Measurements from ENCODE around the gene TTLL13. TPM values are rescaled to one million over a fixed set of nuclear protein-coding genes. Genes with fewer than 3 reads are reported as not detected.

The TTLL13 gene
- total and polyA plus RNA-seq, 2 of the 8 experiments (the other 6 are each of a cell fraction or from before 2014, with no cell fraction given) = 0.03 TPM; not detected in 1

- no peak for TF ChIP-seq GABPA (IDR thresholded peaks at IDR 0.05; ENCODE audit: borderline replicate concordance, insufficient read depth, low read length)
- no peak for TF ChIP-seq SIRT6 (IDR thresholded peaks at IDR 0.05; ENCODE audit: low read length)
- no peak for TF ChIP-seq TBP (IDR thresholded peaks at IDR 0.05; ENCODE audit: low read depth, low read length)
- TF ChIP-seq TAF1 (IDR thresholded peaks at IDR 0.05; ENCODE audit: low read depth, low read length) = peak; percentile 28; the same call in 1 of the 2 replicates
- no peak for TF ChIP-seq YY1 (IDR thresholded peaks at IDR 0.05; ENCODE audit: low read depth, low read length)
- no peak for TF ChIP-seq NANOG (IDR thresholded peaks at IDR 0.05; ENCODE audit: insufficient read depth, low read depth, low read length, poor library complexity, severe bottlenecking)
- TF ChIP-seq SIN3A (conservative IDR thresholded peaks at IDR 0.05 in 1 of 2, IDR thresholded peaks at IDR 0.05 in 1 of 2; ENCODE audit: low read depth in 1 of 2, low read length in 2 of 2) = peak; percentile 84 to 92; a peak in 3 of 4 replicates
- no peak for TF ChIP-seq SP4 (IDR thresholded peaks at IDR 0.05; ENCODE audit: low read length)
- TF ChIP-seq RAD21 (IDR thresholded peaks at IDR 0.05 in 1 of 2, conservative IDR thresholded peaks at IDR 0.05 in 1 of 2; ENCODE audit: low read depth in 2 of 2, low read length in 2 of 2) = no peak
- no peak for TF ChIP-seq EZH2 (IDR thresholded peaks at IDR 0.05; ENCODE audit: low read depth, low read length, severe bottlenecking)
- TF ChIP-seq CBX8 (IDR thresholded peaks at IDR 0.05; ENCODE audit: borderline replicate concordance, low read depth, low read length) = no peak
- no peak for TF ChIP-seq PHF8 (conservative IDR thresholded peaks at IDR 0.05; ENCODE audit: low read depth, low read length)
- no peak for TF ChIP-seq RXRA (IDR thresholded peaks at IDR 0.05; ENCODE audit: insufficient read depth, low read depth, low read length)
- no peak for TF ChIP-seq RNF2 (IDR thresholded peaks at IDR 0.05; ENCODE audit: borderline replicate concordance, low read depth, low read length, missing control alignments, poor library complexity, severe bottlenecking)
- TF ChIP-seq POLR2A (IDR thresholded peaks at IDR 0.05; ENCODE audit: control extremely low read depth in 1 of 2, low read depth in 2 of 2, low read length in 2 of 2) = no peak
- TF ChIP-seq BACH1 (IDR thresholded peaks at IDR 0.05; ENCODE audit: low read length) = no peak
- no peak for TF ChIP-seq JUND (IDR thresholded peaks at IDR 0.05; ENCODE audit: low read length)
- no peak for TF ChIP-seq JUN (IDR thresholded peaks at IDR 0.05; ENCODE audit: low read depth, low read length)
- TF ChIP-seq TAF7 (optimal IDR thresholded peaks at IDR 0.05; ENCODE audit: borderline replicate concordance, low read depth, low read length) = no peak
- TF ChIP-seq TEAD4 (IDR thresholded peaks at IDR 0.05; ENCODE audit: low read depth, low read length) = no peak
- TF ChIP-seq EP300 (IDR thresholded peaks at IDR 0.05; ENCODE audit: borderline replicate concordance in 1 of 2, low read depth in 2 of 2, low read length in 2 of 2) = no peak
- no peak for TF ChIP-seq POLR2AphosphoS5 (IDR thresholded peaks at IDR 0.05; ENCODE audit: low read depth, low read length)
- no peak for TF ChIP-seq BCL11A (IDR thresholded peaks at IDR 0.05; ENCODE audit: low read depth in 2 of 2, low read length in 2 of 2)
- TF ChIP-seq HDAC2 (IDR thresholded peaks at IDR 0.05; ENCODE audit: borderline replicate concordance in 1 of 2, low read depth in 2 of 2, low read length in 2 of 2) = peak; percentile 40 to 89; a peak in 1 of 4 replicates
Measured at GRCh38 chr15:90249203-90249863, at the start of gene TTLL13 (continued).
